Ammon's horn (tissue), 1 donor: ENCODE measurements around the gene SREBF2.
"Not testable (repeated sequence)": the region's sequence is repeated elsewhere in the genome, so short reads cannot be mapped to it uniquely, and the experiment has no call there.

Experiments used
- DNase-seq: peaks from one replicate; pipeline ENCODE4 v3.0.0-alpha.2; 2016; ENCODE audit warnings: low spot score

The SREBF2 gene

GRCh38 chr22:41821471-41822316, 11.2 kb upstream of the SREBF2 start:
- DNase-seq: no peak

GRCh38 chr22:41822317-41823057, 10.4 kb upstream of the SREBF2 start:
- peak; percentile 62 for DNase-seq

- DNase-seq: no peak
These were observed 9.1 kb upstream of the SREBF2 start for GRCh38 chr22:41823797-41824196.

DNA sequence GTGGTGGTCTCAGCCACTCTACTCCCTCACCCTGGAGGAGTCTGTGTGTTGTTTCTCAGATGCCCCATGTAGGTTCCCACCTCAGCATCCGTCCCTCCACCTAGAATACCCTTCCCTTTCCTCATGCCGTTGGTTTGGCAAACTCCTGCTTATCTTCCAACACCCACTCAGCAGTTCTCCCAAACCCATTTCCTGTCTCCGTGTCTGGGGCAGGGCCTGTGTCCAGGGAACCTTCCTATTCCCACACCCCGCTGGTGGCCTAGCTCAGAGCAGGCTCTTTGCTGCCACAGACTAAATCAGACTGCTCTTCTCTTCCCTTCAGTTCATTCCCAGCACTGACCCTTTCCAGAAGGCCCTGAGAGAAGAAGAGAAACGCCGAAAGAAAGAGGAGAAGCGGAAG, 7.5 kb upstream of the SREBF2 start:
- DNase-seq: no peak

- no peak for DNase-seq
These were observed 6.9 kb upstream of the SREBF2 start for GRCh38 chr22:41826021-41826420.

GRCh38 chr22:41826430-41827383, 6.2 kb upstream of the SREBF2 start:
- no peak for DNase-seq

DNA sequence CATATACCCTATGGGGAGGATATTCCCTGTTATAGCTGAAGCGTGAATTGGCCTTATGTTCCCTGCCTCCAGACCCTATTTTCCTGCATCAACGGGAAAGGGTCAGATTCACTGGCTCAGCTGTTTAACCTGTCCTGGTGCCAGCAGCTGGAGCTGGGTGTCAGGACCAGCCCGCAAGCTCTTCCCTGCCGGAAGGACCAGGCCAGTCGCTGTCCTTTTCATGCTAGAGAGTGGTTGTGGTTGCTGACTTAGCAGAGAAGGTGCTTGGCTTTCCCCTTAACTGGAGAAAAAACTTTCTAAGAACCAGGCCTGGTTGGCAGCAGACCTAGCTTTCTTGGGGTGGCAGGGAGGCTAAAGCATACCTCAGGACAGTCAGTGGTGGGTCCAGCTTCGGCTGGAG, 5.2 kb upstream of the SREBF2 start:
- no peak for DNase-seq

- DNase-seq: no peak
These were observed 4.4 kb upstream of the SREBF2 start for GRCh38 chr22:41828516-41828915.

- DNase-seq: no peak
These were observed 2.7 kb upstream of the SREBF2 start for GRCh38 chr22:41830174-41830573.

DNA sequence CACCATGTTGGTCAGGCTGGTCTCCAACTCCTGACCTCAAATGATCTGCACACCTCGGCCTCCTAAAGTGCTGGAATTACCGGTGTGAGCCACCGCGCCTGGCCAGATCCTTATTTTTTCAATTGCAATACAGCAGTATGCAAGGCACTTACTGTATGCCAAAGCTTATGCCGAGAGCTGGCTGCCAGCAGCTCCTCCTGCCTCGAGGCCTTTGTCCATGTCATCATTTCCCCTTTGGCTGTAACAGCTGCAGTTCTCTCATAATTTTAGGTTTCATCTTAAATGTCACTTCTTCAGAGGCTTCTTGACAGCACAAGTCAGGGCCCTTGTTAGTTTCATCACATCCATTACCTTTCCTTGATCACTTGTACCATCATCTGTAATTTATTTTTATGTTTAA, 1.5 kb upstream of the SREBF2 start:
- no peak for DNase-seq

- DNase-seq: no peak
These were observed 915 bp upstream of the SREBF2 start for GRCh38 chr22:41831828-41832552.

DNA sequence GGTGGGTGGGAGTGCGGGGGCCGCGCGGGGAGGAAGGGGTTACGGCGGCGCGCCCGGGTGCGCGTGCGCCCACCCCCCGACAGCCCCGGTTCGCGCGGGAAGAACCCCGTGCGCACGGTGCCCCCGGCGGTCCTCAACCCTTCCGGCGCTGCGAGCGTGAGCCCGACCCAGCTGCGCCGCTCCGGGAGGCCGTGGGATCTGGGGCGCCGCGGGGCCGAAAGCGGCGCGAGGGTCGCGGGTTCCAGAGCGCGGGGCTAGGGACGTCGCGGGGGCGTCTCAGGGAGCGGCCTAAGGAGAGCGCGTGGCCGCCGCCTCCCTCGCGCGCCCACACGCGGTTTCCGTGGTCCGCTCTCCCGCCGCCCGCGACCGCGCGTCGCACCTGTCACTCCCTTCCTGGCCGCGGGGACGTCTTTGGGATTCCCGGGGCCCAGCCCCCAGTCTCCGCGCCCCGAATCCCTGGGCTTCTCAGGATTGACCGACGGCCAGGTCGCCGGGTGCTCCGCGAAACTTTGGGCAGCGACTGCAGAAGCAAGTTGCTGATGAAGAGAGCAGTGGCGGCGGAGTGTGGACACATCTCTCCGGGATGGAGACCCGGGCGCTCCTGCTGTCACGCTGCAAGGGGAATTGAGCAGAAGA, 582 bp downstream of the SREBF2 start:
- DNase-seq: peak; percentile 45

- DNase-seq: no peak
These were observed 1.4 kb downstream of the SREBF2 start for GRCh38 chr22:41834005-41834944.

GRCh38 chr22:41835462-41835861, 2.6 kb downstream of the SREBF2 start:
- DNase-seq: not testable (repeated sequence)

DNA sequence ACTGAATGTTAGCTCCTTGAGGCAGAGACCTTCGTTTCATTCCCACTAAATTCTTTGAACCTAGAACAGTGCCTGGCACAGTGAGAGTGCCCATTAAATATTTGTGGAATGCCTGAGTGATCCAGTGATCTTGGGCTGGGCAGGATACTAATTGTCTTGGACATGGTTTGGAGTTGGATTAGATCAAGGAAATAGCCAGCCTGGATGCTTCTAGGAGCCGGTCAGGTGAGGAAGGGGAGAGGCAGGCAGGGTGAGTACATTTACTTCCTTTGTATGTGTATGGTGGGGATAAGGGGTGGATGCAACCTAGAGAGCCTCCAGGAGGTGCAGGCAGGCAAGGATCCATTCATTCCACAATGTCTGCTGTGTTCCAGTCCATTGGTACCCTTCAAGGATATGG, 3.6 kb downstream of the SREBF2 start:
- no peak for DNase-seq

DNA sequence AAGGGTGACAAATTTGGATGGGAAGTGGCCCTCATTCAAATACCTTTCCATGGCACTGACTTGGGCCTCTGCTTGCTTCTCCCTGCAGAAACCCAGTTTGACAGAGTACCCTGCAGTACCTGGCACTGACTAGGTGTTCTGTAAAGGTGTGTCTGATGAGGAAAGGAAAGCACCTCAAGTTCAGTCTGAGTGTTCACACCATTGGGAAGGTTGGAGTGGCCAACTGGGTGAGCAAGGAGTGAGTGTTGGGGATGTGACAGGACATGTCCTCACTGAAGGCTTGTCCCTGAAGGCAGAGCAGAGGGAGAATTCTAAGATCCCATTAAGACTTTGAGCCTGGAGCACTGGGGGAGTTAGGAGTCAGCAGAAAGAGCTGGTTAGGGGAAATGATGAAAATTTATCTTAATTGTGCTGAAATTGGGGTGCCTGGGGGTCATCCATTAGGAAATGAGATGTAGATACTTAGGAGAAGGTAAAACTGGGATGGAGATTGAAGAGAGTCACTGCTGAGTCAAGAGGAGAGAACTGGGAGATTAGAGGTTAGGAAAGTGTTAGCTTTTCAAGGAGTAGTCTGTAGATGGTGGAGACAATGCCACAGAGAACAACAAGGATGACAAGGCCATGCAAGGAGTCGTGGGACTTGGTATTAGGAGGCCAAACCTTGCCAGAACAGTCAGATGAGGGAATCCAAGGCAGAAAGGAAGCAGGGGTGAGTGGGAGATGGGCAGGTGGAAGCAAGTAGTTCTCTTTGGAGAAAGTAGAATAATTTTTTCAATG, 6.1 kb downstream of the SREBF2 start:
- DNase-seq: no peak

DNA sequence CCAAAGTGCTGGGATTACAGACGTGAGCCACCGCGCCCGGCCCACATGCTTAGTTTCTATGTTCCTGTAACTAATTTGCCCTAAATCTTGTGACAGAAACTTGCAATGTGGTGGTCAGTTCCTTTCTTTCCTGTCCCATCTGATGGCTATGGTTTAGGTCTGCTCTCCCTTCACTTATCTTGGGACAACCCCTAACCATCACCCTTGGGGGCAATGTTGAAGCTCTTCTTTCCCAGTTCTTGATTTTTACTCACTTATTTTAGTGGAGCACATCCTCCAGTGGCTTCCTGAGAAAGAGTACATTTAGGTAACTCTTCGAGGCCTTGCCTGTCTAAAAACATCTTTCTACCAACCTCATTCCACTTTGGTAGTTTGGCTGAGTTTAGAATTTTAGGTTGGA, 7.3 kb downstream of the SREBF2 start:
- DNase-seq: no peak

- DNase-seq: no peak
These were observed 8.3 kb downstream of the SREBF2 start for GRCh38 chr22:41841085-41841712.
